Inferior parietal cortex (tissue), 1 donor: ENCODE data around the gene CHAF1A.

Experiments
- DNase-seq: peaks from one replicate; pipeline ENCODE4 v3.0.0-alpha.2; 2016; ENCODE audit errors: extremely low spot score

The CHAF1A gene

GRCh38 chr19:4366666-4367335 lies 35.6 kb upstream of the CHAF1A start:
- no peak for DNase-seq

GRCh38 chr19:4367336-4367723 lies 35.1 kb upstream of the CHAF1A start:
- DNase-seq = no peak

GRCh38 chr19:4367781-4368127 lies 34.7 kb upstream of the CHAF1A start:
- DNase-seq = no peak

GRCh38 chr19:4368128-4368820 lies 34.2 kb upstream of the CHAF1A start:
- DNase-seq = no peak

- DNase-seq = no peak
Observed at GRCh38 chr19:4369109-4369887, 33.1 kb upstream of the CHAF1A start.

DNA sequence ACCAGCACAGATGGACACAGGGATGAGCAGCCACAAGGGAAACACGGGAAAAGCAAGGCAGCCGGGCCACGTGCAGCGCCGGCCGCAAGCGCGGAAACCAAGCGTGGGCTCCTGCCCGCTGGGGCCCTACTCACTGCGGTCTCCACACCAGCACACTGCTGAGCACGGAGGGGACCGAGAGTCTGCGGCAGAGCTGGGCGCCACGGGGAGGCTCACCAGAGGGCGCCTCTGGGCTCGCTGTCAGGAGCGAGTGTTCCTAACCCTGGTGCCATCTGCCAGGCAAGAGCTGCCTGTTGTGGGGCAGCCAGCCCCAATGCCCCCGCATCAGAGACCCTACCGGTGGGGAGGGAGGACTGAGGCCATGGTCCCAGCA lies 32.6 kb upstream of the CHAF1A start:
- peak; percentile 63 for DNase-seq

GRCh38 chr19:4370418-4371041 lies 31.9 kb upstream of the CHAF1A start:
- DNase-seq = no peak

- no peak for DNase-seq
Observed at GRCh38 chr19:4371247-4372164, 30.9 kb upstream of the CHAF1A start.

DNA sequence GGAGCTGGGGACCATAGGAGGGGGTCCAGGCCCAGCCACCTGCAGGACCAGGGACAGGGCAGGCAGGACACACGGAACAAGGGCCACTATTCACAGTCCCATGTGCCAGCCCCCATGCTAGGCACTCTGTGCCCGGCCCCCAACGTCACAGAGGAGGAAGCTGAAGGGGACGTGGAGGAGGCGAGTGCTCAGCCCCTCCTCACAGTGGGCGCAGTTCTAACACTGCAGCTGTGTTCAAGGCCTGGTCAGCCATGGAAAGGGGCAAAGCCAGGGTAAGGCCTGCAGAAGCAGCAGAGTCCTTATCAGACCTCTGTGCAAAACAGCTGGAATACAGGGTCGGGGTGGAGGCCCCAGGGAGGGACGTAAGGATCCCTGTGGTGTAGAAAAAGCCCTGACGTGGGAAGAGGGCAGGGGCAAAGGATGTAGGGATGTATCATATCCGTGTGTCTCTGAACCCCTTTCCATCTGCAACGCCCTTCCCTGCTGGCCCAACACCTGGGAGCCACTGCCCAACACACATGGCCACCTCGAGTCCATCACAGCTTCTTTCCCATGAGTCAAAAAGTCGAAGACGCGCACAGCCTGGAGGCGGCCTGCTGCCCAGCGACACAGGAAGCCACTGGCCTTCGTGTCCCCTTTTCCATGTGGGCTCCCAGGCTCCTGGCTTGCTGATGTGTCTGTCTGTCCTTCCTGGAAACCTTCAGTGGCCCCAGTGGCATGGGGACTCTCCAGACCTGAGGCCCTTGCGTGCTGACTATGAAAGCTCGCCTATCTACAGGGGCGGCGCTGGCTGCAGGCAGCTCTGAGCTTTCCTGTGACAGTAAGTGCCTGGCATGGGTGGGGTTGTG lies 30.1 kb upstream of the CHAF1A start:
- DNase-seq = no peak

DNA sequence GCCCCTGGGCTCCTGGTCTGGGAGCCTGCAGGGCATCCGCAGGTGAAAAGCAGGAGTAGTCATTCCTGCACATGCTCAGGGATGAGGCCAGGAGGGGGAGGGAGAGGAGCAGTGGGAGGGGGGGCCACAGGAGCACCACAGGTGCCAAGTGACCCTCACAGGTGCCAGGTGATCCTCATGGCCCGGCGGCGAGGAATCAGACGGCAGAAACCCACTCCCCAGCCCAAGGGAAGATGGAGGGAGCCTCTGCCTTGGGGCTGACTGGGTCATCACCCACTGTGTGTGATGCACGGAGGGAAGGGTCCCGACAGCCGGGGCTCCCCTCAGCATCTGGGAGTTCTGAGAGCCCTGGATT lies 29.4 kb upstream of the CHAF1A start:
- DNase-seq = no peak

DNA sequence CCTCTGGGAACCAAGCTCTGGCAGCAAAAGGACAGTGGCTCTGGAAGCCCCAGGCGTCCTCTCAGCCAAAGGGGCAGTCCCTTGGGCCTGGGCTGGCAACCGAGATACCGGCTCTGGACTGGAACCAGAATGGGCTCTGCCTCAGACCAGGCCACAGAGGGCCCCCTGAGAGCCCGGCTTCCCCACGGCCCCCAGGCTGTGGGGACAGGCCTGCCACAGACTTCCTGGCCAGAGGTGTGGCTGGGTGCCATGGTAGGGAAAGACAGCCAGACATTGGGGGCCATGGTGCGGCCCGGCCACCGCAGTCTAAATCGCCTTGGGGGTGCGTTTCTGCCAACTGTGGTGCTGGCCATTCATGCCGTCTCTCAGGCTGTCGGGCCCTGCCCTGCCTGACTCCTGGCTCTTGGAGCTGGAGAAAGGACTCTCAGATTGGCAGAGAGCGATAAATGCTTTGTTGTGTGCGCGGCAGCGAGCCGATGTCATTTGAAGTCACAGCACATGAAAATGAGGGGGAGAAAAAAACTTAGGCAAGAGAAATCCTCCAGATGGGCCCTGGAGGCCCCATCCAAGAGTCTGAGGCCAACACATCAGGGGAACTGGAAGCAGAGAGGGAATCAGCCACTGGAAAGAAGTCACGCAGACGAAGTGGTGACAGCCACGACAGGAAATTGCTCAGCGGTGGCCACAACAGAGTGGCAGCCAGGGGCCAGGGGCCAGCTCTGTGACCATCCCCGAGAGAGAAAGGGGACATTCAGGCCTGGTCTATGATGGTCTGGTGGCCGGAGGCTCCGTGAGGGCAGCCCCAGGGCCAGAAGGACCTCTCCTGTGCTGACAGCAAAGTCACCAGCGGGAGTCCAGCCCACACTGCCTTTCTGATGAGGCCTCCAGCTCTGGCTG lies 28.6 kb upstream of the CHAF1A start:
- DNase-seq = peak; percentile 60

DNA sequence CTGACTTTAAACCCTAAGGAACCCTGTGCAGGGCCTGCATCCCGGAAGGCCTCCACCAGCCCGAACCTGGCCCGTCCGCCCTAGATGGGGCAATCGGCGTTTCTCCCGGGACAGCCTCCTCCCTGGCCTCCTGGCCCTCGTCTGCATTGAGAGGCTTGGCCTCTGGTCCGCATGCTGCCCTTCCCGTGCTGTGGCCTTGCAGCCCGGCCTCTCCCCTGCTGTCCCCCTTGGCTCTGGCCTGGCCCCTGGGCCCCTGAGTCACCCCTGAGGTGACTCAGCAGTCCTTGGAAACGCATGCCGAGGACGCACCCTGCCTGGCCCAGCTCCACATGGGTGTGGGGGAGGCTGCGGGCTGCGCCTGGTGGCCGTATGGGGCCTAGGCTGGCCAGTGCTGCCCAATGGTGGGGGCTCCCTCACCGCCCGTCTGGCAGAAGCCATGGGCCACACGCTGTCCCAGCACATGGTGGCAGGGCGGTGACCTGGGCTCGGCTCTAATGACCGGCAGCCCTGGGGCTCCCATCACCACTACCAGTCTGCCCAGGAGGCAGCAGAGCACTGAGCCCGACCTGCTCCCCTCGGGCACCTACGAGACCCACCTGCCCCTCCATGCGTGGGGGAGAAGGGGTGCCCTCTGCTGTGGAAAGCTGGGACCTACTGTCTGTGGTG lies 27.8 kb upstream of the CHAF1A start:
- DNase-seq = no peak

GRCh38 chr19:4375164-4376027 lies 27.0 kb upstream of the CHAF1A start:
- peak; percentile 68 for DNase-seq

DNA sequence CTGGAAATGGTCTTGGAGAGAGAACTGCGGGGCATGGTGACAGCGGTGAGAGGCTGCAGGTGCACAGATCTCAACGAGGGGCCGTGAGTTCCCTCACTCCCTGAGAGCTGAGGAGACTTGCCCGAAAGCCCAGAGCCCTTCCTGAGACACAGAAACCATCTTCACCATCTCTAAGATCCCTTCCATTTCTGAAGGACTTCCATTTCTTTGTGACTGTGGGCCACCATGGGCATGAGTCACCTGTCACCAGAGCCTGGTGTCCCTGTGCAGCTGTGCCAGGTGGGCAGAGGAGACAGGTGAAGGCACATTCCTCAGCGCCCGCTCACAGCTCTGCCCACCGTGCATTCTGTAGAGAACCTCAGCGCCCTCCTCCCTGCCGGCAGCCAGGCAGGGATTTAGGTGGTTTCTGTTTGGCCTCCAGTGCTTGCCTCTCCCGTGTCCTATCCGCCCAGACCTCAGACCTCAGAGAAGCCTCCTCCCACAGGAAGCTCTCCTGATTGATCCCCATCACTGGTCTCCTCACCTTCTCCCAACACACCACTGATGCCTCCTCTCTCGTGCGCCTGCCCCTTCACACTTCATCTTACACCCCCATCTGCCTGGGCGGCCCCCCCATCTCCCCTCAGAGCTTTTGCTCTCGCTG lies 26.3 kb upstream of the CHAF1A start:
- DNase-seq = no peak

GRCh38 chr19:4376671-4376990 lies 25.8 kb upstream of the CHAF1A start:
- no peak for DNase-seq

DNA sequence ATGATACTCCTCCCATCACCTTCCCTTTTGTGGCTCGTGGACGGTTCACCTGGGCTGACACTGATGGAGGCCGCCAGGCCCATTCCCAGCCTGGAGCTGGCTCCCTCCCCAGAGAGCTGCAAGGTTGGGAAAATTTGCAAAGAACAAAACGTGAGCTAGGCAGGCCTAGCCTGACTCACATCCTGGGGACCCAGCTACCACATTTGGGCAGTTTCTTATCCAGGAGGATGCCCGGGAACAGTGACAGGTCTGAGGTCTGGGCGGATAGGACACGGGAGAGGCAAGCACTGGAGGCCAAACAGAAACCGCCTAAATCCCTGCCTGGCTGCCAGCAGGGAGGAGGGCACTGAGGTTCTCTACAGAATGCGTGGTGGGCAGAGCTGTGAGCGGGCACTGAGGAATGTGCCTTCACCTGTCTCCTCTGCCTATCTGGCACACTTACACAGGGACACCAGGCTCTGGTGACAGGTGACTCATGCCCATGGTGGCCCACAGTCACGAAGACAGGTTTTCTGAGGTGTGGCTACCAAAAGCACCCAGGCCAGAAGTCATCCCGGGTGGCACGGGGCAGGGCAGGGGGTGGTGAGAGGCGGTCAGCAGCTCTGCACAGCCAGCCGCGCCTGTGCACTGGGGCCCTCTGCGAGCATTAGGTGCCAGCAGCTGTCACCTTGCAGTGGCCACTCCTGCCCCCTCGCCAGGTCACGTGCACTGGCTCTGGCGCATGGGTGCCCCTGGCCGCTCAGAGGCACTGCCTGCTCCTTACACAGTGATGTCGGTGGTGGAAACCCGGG lies 25.3 kb upstream of the CHAF1A start:
- no peak for DNase-seq

DNA sequence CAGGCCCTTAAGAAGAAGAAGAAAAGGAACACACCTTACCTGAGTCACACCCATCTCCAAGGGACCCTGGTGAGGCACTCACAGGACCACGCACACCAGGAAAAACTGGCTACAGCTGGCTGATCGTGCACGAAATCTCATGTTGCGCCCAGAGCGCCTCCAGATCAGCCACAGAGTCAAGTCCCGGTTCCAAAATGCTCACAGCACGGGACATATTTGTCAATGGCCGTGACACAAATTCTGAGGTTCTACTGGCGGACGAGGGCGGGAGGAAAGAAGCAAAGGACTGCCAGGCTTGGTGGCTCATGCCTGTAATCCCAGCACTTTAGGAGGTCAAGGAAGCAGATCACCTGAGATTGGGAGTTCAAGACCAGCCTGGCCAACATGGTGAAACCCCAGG lies 23.6 kb upstream of the CHAF1A start:
- DNase-seq = no peak
